Measurements from ENCODE around the gene IFT25. TPM values are rescaled to one million over a fixed set of nuclear protein-coding genes. Genes with fewer than 3 reads are reported as not detected.

The IFT25 gene
- total and polyA plus RNA-seq, 2 donors (not counting 3 experiments of a cell fraction or from before 2014, with no cell fraction given): 13.0 to 34.0 TPM

- H3K27ac ChIP-seq (ENCODE audit: insufficient read depth, low read depth, low read length): no peak overlapping the region
- intact Hi-C loops (cut with micrococcal nuclease) (no loop called here), dilution Hi-C loops (cut with MboI; ENCODE audit: extremely low pct_ligation_motif_present, low sequenced_read_pairs) (no loop called here)
- H3K9me1 ChIP-seq (replicated peaks; ENCODE audit: control insufficient read depth, extremely low read depth, insufficient read depth, low read length): no peaks in the 10 kb centered on the region
- H3K27me3 ChIP-seq (ENCODE audit: control insufficient read depth in 2 of 2, insufficient read depth in 2 of 2, low read length in 2 of 2): no peaks in the 10 kb centered on the region
- DNase-seq (ENCODE audit: low read depth, low spot score) (no peak), FAIRE-seq (no peak)
- H2AFZ ChIP-seq (ENCODE audit: low read depth, low read length): no peak overlapping the region
- H3K4me2 ChIP-seq (ENCODE audit: insufficient read depth, low read length): no peak overlapping the region
- H3K9me3 ChIP-seq (replicated peaks; ENCODE audit: control insufficient read depth, insufficient read depth, low read length): no peaks in the 10 kb centered on the region
- no peaks in the 10 kb centered on the region for H4K20me1 ChIP-seq (replicated peaks; ENCODE audit: control insufficient read depth, extremely low read depth, insufficient read depth, low read length)
- CTCF ChIA-PET: interaction anchor here (1.4 kb wide), 1 partner anchor 17 kb away, joined by 3 read pairs; no protein-coding TSS in a partner anchor
- no peaks in the 10 kb centered on the region for H3K79me2 ChIP-seq (ENCODE audit: control insufficient read depth, insufficient read depth, low read length)
- H3K4me3 ChIP-seq (replicated peaks in 1 of 3; ENCODE audit: insufficient read depth in 1 of 3, low read depth in 1 of 3, low read length in 3 of 3): no peak overlapping the region
- POLR2A ChIA-PET: no interaction called here
- H3K36me3 ChIP-seq (ENCODE audit: control insufficient read depth in 2 of 2, extremely low read depth in 1 of 2, insufficient read depth in 2 of 2, low read length in 2 of 2): no peaks in the 10 kb centered on the region
- no TSS peak for BruUV-seq (replicated peaks)
- H3K9ac ChIP-seq (replicated peaks; ENCODE audit: extremely low read depth, insufficient read depth, low read length): no peak overlapping the region
- no peak for TF ChIP-seq MYC (IDR thresholded peaks at IDR 0.05; ENCODE audit: low read depth, low read length)
- TF ChIP-seq FOS (IDR thresholded peaks at IDR 0.05; ENCODE audit: borderline replicate concordance, insufficient read depth, low read length): no peak
- no peak for TF ChIP-seq JUN (IDR thresholded peaks at IDR 0.05; ENCODE audit: borderline replicate concordance, insufficient read depth, insufficient read length, low read depth)
- no peak for TF ChIP-seq POLR2A (IDR thresholded peaks at IDR 0.05; ENCODE audit: low read depth, low read length)
- no peak for TF ChIP-seq POLR2AphosphoS5 (IDR thresholded peaks at IDR 0.05; ENCODE audit: insufficient read depth, low read depth, low read length)
- no peak for TF ChIP-seq MAX (IDR thresholded peaks at IDR 0.05; ENCODE audit: insufficient read depth, insufficient read length)
- no peak for TF ChIP-seq GATA2 (IDR thresholded peaks at IDR 0.05; ENCODE audit: insufficient read depth, insufficient read length, low read depth, low read length)
- TF ChIP-seq CTCF (IDR thresholded peaks at IDR 0.05; ENCODE audit: extremely low read depth in 1 of 2, insufficient read depth in 1 of 2, low read depth in 1 of 2, low read length in 2 of 2): no peak
- TF ChIP-seq EZH2 (IDR thresholded peaks at IDR 0.05; ENCODE audit: borderline replicate concordance, low read depth, low read length, severe bottlenecking): no peak
- no peaks in the 10 kb centered on the region for H3K4me1 ChIP-seq (ENCODE audit: control insufficient read depth, extremely low read depth, insufficient read depth, low read length)
Observed at GRCh38 chr1:53895421-53895820, 50.1 kb downstream of the IFT25 start.

Data from endothelial cell of umbilical vein (primary cell).